CD4-positive, alpha-beta T cell treated with Interferon gamma for 1 hour (primary cell): Measurements from ENCODE around the gene TMEM132D.

Experiments used
- DNase-seq: peaks from one replicate; pipeline ENCODE4 v3.0.0-alpha.2; 2020

Gene TMEM132D

DNA sequence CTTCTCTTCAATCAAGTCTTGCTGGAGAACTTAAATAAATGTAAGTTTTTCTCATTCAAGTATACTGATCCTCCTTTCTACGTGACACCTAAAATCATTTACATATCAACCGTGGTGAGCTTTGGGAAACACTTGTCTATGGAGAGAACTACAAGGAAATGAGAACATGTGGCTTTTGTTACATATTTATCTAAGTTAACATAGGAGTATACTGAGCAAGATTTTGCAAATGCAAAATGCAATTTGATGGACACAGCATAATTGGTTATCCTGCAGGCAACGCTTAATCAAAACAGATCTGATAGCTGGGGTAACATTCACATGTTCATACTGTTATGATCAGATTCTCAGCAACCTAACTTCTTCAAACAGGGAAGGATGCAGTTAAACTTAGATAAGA is 376.3 kb downstream of the TMEM132D start:
- DNase-seq = no peak

DNA sequence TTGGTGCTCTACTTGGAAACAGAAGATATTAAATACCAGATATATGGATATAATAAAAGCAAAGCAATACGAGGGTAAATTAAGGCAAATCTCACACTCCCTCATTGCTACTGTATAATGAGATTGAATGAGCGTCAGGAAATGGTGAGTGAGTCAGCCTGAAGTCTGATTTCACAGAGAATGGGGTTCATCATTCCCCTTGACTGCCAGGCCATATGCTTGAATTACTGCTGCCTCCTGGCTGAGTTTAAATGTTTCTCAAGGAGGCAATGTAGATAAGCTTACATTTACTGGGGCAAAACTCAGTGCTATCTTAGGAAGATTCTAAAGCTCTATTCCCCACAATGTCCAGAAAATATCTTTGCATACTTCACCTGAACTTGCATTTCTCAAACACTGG is 380.2 kb downstream of the TMEM132D start:
- DNase-seq = no peak

DNA sequence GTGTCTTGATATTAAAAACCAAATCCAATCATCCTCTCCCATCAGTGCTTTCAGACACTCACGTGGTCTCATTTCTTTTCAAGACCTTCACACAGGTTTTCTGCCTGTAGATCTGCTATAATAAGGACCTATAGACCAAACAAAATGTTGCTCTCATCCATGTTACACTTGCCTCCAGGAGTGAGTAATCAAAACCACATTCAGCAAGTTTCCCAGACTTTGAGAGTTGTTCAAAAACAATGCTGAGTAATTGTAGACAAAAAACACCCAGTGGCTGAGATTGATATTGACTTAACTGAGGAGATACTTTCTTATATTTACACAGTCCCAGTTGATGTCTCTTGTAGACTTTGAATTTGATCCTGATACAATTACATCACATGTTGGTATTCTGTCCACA is 383.1 kb downstream of the TMEM132D start:
- no peak for DNase-seq

DNA sequence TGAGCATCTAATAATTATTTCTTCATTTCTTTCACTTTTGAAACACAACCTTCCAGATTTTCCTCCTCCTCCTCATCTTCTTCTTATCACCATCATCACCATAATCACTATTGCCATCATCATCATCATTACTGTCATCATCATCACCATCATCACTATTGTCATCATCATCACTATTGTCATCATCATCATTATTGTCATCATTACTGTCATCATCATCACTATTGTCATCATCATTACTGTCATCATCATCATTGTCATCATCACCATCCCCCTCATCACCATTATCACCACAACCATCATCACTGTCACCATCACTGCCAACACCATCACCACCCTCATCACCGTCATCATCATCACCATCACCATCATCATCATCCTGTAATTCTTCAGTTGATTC is 400.0 kb downstream of the TMEM132D start:
- no peak for DNase-seq

DNA sequence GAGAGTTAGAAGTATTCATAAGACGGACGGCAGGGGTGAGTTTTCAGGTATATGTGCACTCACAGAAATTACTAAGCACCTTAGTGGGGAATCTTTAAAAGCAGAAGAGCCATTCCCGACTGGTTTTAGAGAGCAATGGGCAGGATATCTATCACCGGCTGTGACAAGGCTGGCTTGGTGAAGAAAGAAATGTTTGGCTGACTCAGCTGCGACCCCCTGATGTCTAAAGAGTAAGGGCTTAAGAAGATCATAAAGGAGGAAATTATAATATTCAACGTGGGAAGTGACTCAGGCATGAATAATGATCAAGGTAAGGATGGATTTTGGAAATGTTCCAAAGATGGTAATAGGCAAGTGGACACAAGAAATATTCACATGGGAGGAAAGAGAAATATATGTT is 407.6 kb downstream of the TMEM132D start:
- no peak for DNase-seq

DNA sequence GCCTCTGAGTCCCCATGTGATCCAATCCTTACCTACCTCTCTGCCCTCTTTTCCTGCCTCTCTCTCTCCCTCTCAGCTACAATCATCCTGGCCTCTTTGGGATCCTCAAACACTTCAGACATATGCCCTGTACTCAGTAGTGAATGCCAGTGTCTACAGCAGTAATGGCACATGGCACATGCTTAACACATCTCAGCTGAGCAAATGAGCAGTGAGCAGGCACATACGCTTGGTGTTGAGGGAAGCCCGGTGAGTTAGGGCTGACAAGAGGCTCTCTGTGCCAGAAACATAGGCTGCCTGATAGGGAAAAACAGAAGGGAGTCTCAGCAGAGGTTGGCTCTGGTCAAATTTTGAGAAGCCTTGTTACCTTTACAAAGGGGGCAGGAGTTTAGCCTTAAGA is 409.1 kb downstream of the TMEM132D start:
- DNase-seq = no peak

DNA sequence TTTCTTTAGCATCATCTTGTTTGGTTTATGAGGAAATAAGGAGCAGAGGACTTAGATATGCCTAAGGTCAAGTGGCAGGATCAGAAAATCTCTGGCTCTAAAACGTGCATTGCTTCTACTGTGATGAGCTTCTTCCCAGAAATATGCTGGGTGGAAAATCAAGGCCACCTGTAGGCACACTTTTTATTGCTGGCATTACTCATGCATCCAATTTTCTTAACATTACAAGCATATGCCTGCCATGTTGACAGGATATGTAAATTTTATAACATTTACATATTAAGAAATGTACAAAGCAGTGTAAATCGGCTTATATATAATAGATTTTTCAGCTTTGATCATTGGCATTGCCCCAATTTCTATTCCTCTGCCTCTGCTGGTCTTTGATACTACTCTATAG is 409.6 kb downstream of the TMEM132D start:
- no peak for DNase-seq

DNA sequence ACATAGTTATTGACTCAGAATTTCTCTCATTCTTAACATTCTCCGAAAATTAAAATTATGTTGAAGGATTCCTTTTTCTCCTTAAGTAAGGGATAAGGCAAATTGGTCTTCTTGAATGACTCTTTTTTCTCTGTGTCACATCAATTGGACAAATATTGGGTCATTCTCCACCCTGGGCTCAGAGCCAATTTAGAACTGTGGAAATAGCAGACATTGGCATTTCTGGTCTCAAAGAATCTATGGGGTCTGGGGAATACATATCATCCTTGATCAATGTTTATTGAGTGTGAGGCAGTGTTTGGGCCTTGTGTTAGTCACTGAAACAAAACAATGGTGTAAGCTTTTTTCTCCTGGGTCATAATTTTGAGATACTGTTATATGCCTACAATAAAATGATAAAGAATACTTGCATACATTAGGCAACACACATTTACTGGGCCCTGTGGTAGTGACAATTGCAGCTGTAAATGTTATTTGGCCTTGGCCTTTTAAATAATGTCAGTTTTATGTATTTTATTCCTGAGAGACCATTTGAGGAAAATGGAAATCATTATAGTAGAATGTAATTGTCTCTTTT is 414.6 kb downstream of the TMEM132D start:
- no peak for DNase-seq

DNA sequence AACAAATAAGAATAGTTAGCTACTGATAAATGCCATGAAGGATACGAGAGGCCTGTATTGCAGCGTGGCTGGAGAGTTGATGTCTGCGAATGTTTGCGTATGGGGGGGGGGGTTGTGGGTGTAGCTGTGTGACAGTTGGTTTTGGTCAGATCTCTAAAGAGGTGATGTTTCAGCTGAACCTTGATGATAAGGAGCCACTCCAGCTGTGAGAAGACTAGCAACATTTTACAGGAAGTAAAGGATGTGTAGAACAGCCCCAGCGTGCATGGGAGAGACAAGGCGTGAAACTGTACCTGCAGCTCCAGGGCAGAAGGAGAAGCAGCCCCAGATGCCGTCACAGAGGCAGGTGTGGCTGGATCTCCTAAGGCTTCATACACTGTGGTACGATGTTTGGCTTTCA is 416.9 kb downstream of the TMEM132D start:
- no peak for DNase-seq

DNA sequence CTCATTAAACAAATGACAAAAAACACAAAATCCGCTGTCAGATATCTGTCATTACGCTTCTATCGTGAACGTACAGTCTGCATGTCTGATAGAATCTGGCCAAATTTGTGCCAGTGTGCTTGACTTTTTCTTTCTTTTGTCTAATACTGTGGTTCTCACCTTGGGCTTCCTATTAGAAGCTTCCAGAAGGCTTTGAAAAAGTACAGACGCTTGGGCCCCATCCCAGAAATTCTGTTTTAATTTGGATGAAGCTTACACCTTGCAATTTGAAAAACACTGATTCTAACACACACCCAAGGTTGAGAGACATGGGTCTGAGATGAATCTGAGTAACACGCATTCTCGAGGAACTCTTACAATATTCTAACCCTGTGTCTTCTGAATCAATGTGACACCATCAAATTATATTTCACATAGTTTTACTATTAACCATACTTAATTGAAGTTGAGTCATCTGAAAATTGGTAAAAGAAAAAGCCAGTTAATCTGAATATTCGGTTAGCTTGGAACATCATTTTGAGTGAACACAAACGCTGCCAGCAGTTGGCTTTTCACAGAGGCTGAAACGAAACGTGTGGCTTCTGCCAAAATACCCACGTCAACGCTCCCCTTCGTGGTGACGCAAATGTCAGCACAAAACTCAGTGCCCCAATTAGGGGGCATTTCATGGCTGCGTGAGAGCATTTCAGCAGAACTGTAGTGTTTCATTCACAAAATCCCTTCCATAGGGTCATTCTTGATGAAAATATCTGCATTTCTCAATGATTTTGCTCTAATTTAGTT is 420.5 kb downstream of the TMEM132D start:
- DNase-seq = no peak

DNA sequence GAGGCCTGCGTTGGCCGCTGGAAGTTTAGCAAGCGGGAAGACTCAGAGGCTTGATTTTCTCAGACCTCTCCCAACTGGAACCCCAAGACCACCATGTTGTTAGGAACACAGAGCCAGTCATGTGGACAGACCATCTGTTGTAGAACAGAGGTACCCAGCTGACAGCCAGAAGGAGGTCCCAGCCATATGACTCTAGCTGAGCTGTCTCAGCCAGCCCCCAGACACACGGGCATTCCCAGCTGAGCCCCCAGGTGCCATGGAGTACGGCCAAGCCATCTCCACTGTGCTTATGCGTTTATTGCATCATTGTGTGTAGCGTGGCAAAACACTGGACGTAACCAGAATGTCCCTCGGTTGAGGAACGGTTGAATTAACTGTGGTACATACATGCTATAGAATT is 421.9 kb downstream of the TMEM132D start:
- no peak for DNase-seq

DNA sequence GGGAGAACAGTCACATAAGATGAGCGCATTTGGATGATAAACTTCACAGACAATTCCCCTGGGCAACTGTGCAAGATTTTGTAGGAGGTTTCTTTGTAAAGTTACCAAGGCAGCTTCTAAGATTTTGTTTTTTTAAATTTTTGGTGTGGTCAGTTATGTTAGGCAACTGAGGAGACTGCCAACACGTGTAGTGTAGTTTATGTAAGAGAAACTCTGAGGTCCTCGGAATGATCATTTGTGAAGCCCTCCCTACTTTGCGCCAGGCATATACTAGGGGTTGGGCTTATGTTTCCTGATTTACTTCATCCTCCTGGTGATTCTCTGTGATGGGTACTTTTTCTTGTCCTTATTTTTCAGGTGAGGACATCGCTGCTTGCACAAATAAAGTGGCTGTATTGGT is 433.6 kb downstream of the TMEM132D start:
- DNase-seq = no peak

DNA sequence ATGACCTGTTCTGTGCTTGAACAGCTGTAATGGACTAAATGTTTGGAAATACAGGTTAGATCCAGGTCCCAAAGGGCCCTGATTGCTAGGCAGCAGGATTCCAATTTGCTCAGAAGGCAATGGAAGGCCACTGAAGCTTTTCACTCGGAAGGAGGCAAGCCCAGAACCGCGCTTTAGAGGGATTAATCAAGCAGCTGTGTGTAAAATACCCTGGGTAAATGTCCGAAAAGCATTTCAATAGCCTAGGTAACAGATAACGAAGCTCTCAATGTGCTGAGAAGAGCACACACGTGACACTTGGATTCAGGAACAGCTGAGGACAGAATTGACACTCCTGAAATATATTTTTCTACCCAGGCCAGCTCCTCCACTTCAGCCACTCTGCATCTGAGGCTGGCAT is 436.1 kb downstream of the TMEM132D start:
- no peak for DNase-seq

DNA sequence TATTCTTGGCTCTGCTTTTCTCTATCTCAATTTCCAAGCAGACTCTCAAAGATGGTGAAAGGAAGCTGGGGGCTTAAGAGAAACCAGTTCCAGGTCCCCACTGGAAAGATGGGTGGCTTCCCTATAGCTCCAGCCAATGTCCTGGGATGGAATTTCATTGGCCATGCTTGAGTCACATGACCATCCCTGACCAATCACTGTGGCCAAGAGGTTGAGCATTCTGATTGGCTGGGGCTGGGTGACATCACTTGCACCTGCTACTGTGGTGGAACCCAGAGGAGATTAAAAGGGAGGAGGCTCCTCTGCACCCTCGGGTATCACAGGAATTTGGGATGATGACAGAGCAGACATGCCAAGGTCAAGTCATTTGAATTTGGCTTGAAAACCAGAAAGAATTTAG is 436.5 kb downstream of the TMEM132D start:
- no peak for DNase-seq

DNA sequence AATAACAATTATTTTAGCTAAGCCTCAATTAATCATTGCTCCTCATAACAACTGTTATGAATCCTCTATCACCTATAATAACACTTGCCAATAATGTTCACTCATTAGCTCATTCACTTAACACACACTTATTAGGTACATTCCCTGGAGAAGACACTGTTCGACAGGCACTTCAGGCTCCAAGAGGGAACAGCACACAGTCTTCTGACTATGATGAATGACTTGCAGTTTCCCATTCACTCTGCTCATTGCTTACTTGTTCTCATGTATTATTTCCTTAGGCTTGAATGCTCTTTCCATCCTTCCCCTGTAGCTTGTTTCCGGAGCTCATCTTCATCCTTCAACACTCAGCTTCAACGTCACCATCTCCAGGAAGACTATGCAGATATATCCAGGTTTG is 437.3 kb downstream of the TMEM132D start:
- DNase-seq = no peak

DNA sequence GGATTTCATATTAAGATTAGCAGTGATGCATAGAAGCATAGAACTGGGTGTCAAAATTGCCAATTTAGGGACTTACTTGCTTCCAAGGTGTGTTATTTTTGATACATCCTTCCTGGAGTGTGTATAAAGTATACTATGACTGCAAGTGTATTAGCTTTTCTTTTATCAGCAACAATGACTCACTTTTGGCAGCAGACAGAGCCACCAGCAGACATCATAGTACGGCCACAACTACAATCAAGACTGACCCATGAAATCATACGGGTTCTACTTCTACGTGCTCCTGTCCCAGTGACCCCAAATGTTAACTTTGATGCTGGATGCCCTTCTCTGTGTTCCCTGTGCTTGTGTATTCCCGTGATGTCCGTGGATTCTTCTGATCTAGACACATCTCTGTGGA is 443.9 kb downstream of the TMEM132D start:
- no peak for DNase-seq

DNA sequence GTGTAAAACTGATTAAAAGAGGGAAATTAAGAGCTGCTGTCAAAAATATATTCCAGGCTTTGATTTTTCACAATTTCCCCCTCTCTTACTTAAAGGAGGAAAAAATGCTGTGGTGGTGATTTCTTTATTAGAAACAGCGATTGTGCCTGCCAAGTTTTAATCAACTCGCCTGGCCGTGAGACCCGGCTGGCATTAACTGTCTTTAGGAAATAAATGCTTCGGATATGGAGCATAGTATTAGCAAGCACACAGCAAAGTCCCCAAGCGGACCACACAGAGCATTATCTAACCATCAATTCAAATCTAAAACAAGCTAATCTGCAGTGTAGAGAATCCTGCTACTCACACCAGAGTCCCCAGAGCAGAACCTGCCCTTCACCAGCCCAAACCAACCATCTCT is 457.1 kb downstream of the TMEM132D start:
- DNase-seq = no peak

DNA sequence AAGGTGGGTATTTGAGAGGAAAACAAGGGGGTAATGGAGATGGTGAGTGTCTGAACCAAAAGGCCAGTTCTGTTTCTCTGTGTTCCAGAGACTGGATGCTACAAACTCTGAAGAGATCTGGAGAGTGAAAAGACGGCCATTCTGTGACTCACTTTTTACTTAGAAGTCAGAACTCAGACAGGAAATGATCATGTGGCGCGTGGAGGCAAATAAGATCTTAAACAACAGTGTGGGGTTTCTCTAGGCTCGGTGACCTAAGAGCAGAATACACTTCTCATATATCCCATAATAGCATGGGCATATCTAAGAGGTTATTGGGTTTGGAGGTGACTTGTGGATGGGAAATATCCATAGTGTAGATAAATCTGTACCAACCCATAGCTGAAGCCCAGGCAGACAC is 463.5 kb downstream of the TMEM132D start:
- no peak for DNase-seq

DNA sequence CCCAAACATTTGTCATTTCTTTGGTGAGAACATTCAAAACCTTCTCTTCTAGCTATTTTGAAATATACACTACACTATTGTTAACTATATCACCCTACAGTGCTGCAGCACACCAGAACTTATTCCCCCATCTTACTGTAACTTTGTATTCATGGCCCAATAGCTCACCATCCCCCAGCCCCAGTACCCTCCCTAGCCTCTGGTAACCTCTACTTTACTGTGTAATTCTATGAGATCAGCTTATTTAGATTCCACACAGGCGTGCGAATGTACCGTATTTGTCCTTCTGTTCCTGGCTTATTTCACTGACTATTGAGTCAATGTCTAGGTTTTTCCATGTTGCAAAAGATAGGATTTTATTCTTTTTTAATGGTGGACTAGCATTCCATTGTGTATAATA is 469.0 kb downstream of the TMEM132D start:
- no peak for DNase-seq

DNA sequence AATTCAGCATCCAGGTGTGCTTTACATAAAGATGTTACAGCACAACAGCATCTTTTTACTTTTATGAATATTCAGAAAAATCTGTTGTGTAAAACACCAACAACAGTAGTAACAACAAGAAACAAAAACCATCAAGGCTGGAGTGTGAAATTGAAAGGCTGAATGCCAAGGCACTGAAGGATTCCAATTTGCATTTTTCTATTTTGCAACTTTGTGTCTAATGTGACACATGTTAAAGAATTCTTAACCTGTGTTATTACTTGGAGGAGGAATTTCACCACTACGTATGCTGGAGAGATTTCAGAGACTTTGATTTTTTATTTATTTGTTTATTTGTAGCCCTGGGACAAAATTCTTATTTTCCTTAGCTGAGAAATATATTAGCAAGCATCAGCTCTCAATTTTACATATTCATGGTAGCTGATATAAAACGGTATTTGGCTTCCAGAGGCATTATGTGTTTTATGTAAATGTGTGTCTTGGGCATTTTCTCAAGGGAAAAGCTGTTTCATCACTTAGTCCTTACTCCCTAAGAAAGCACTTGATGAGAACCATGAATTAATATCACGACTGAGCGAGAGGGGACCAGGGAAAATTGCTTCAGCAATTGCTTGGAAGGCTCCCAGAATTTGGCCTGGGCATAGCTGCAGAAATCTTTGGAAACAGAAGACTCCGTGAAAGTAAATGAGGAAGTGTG is 475.4 kb downstream of the TMEM132D start:
- DNase-seq = no peak

DNA sequence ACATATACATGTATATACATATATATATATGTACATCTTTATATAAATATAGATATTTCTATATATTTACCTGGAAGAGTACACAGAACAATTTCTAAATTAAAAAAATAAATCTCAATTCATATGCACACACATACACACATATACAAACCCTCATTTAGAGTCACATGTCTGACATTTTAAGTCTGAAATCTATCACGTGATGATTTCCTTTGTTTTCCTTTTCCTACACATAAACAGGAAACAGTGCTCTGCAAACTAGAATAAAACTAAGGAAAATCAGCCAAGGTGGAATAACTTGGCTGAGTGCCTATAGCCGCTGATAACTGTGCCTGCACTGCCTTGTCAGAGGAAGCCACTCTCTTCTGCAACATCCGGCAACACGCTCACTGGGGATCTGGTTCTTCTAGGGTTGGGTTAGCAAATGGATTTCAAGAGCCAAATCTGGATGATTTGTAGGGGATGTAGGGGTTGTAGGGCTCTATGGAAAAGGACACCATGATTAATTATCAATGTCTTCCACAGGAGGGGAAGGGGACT is 480.7 kb downstream of the TMEM132D start:
- no peak for DNase-seq

DNA sequence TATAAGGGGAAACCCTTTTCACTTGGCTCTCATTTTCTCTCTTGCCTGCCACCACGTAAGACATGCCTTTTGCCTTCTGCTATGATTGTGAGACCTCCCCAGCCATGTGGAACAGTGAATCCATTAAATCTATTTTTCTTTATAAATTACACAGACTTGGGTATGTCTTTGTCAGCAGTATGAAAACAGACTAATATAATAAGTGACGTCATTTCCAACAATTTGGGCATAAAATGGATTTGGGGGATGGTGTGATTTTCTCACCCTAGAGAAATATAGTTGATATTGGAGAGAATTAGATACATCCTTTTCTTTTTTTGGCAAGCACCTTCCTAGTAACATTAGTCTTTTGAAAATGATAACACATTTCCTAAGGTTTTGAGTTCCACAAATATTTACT is 490.5 kb downstream of the TMEM132D start:
- DNase-seq = no peak

DNA sequence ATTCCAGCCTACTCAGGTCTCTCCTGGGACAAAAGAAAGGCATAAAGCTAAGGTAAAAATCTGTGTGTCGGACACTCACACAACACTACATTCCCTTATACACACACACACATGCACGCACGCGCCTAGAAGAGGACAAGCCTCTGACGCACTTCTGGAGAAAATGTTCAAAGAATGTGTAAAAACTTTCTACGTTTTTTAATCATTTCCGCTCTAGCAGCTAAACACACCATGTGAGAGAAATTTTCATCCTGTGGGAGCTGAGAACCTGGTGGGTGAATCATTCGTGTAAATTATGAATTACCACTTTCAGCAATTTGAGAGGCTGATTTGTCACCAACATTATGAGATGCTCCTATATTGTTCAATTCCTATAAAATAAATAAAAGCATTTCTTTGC is 494.5 kb downstream of the TMEM132D start:
- DNase-seq = no peak

DNA sequence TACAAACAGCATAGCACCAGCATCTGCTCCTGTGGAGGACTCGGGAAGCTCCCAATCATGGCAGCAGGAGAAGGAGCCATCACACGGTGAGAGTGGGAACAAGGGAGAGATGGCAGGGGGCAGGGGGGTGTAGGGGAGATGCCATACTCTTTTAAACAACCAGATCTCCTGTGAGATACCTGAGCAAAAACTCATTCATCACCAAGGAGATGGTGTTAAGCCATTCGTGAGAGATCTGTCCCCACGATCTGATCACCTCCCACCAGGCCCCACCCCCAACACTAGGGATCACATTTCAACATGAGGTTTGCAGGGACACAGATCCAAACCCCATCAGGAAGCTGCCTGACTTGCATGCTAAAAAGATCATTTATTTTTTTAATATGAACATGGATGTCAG is 499.3 kb downstream of the TMEM132D start:
- no peak for DNase-seq
